Endothelial cell (in vitro differentiated cells): ENCODE data around the gene CHP1. TPM values are rescaled to one million over a fixed set of nuclear protein-coding genes. Genes with fewer than 3 reads are reported as not detected.

Experiments used
- DNase-seq: peaks from one replicate; pipeline ENCODE4 v3.0.0; 2021; ENCODE audit warnings: low spot score
- H3K27ac Mint-ChIP-seq: one replicate; pipeline ENCODE4 v1.8.0; 2021; ENCODE audit warnings: mixed read lengths, inconsistent platforms; ENCODE audit not compliant: unreplicated experiment
- H3K27me3 Mint-ChIP-seq: one replicate; pipeline ENCODE4 v1.8.0; 2021; ENCODE audit warnings: mild to moderate bottlenecking, moderate library complexity, mixed read lengths, inconsistent platforms; ENCODE audit not compliant: unreplicated experiment
- H3K36me3 Mint-ChIP-seq: one replicate; pipeline ENCODE4 v1.8.0; 2021; ENCODE audit warnings: mild to moderate bottlenecking, low read depth, mixed read lengths, inconsistent platforms; ENCODE audit not compliant: unreplicated experiment
- H3K4me1 Mint-ChIP-seq: one replicate; pipeline ENCODE4 v1.8.0; 2021; ENCODE audit warnings: mild to moderate bottlenecking, mixed read lengths, inconsistent platforms; ENCODE audit not compliant: unreplicated experiment
- H3K4me3 Mint-ChIP-seq: one replicate; pipeline ENCODE4 v1.8.0; 2021; ENCODE audit warnings: mild to moderate bottlenecking, mixed read lengths, inconsistent platforms; ENCODE audit not compliant: unreplicated experiment
- H3K9me3 Mint-ChIP-seq: one replicate; pipeline ENCODE4 v1.8.0; 2021; ENCODE audit warnings: mixed read lengths, inconsistent platforms; ENCODE audit not compliant: unreplicated experiment
- CTCF ChIP-seq: fragments of 200-600 bp; sonication (generic); IDR thresholded peaks from one replicate; pipeline ENCODE4 v1.5.0; 2021; ENCODE audit warnings: antibody characterized with exemption; ENCODE audit not compliant: unreplicated experiment
- total RNA-seq: library from RNA; stranded (reverse); fragmentation: NEBNext Ultra II Directional; extraction: Animal tissue kit (Norgen Biotek cat#: 25700); gene quantifications from one replicate; pipeline ENCODE4 v1.2.1, GENCODE V29; 2021; ENCODE audit not compliant: unreplicated experiment

The CHP1 gene
- total RNA-seq, 1 donor from 2014 or later, result 132 TPM

GRCh38 chr15:41262571-41262970, 31.5 kb downstream of the CHP1 start:
- Mint-ChIP-seq H3K36me3 (peaks cover 10% of the 10 kb centered on the region), H3K27ac (no peak overlapping the region), H3K9me3 (no peaks in the 10 kb centered on the region), H3K27me3 (no peaks in the 10 kb centered on the region), H3K4me3 (no peak overlapping the region), H3K4me1 (peaks cover 15% of the 10 kb centered on the region)
- DNase-seq, result no peak
- TF ChIP-seq CTCF, result no peak

- no peak for DNase-seq
- no peak for TF ChIP-seq CTCF
- no peaks in the 10 kb centered on the region for H3K27me3 Mint-ChIP-seq
- peaks cover 9% of the 10 kb centered on the region for H3K4me1 Mint-ChIP-seq
- no peak overlapping the region for H3K27ac Mint-ChIP-seq
- H3K36me3 Mint-ChIP-seq, result peaks cover 10% of the 10 kb centered on the region
- H3K4me3 Mint-ChIP-seq, result no peak overlapping the region
- no peaks in the 10 kb centered on the region for H3K9me3 Mint-ChIP-seq
Observed at GRCh38 chr15:41263891-41264351, 32.9 kb downstream of the CHP1 start.

- Mint-ChIP-seq H3K9me3 (no peaks in the 10 kb centered on the region), H3K36me3 (peaks cover 4% of the 10 kb centered on the region)
Observed at GRCh38 chr15:41269887-41270286, 38.8 kb downstream of the CHP1 start.

GRCh38 chr15:41276831-41277230, 45.8 kb downstream of the CHP1 start:
- no peak for TF ChIP-seq CTCF
- Mint-ChIP-seq H3K9me3 (no peaks in the 10 kb centered on the region), H3K4me1 (no peaks in the 10 kb centered on the region), H3K4me3 (no peak overlapping the region), H3K27me3 (no peaks in the 10 kb centered on the region), H3K27ac (no peak overlapping the region), H3K36me3 (peaks cover 21% of the 10 kb centered on the region)
- DNase-seq, result no peak

More at GRCh38 chr15:41269887-41270286, 38.8 kb downstream of the CHP1 start:
- Mint-ChIP-seq H3K4me1 (no peaks in the 10 kb centered on the region), H3K27ac (no peak overlapping the region), H3K27me3 (no peaks in the 10 kb centered on the region), H3K4me3 (no peak overlapping the region)
- no peak for TF ChIP-seq CTCF
- DNase-seq, result no peak

- Mint-ChIP-seq H3K27me3 (peaks cover 4% of the 10 kb centered on the region), H3K4me3 (no peak overlapping the region), H3K27ac (no peak overlapping the region), H3K36me3 (peaks cover 26% of the 10 kb centered on the region), H3K9me3 (no peaks in the 10 kb centered on the region), H3K4me1 (peaks cover 9% of the 10 kb centered on the region)
- no peak for DNase-seq
- TF ChIP-seq CTCF, result no peak
Observed at GRCh38 chr15:41278319-41278718, 47.3 kb downstream of the CHP1 start.
